T-helper 1 cell treated with Interleukin-12 subunit alpha and Interleukin-12 subunit beta and Interleukin-4 antibody, amounts not matched to agents 30 ng/mL and 1 ng/mL, for 36 hours (primary cell): Measurements from ENCODE around the gene C18orf32. TPM values are rescaled to one million over a fixed set of nuclear protein-coding genes. Genes with fewer than 3 reads are reported as not detected.
"Not testable (repeated sequence)": the region's sequence is repeated elsewhere in the genome, so short reads cannot be mapped to it uniquely, and the experiment has no call there.

ENCODE experiments used
- intact Hi-C: fragments of 100-400 bp; cut with micrococcal nuclease; formaldehyde crosslinking; loops from one replicate; pipeline ENCODE4 v1.15.1; 2024
- total RNA-seq: library from RNA; stranded (reverse); gene quantifications from 2 replicates; pipeline ENCODE4 v1.2.3, GENCODE V29; 2022

Gene C18orf32
- total RNA-seq, 1 donor from 2014 or later = 30.2 TPM

DNA sequence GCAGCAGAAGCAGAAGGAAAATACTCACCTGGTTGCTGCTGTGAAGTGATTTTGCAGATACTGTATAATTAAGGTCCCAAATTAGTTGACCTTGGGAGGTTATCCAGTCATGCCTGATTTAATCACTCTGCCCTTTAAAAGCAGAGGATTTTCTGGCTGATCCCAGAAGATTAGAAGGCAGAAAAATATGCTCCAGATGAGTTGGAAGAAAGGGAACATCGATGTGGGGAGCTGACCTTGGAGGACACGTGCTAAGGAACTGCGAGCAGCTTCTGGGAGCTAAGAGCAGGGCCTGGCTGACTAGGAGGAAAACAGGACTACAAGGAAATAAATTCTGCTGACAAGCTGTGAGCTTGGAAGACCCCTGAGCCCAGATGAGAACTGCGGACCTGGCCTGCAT is 13.3 kb downstream of the C18orf32 start:
- intact Hi-C loops = no loop called here

DNA sequence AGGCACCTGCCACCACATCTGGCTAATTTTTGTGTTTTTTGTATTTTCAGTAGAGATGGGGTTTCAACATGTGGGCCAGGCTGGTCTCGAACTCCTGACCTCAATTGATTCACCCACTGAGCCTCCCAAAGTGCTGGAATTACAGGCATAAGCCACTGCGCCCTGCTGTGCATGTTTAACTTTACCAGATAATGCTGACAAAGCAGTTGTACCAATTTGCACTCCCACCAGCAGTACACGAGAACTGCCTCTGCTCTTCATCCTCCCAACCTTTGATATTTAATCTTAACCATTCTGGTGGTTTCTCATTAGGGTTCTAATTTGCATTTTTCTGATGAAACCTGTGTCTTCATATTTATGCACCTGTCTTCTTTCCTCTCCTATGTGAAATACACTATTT is 14.6 kb downstream of the C18orf32 start:
- intact Hi-C loops = no loop called here

DNA sequence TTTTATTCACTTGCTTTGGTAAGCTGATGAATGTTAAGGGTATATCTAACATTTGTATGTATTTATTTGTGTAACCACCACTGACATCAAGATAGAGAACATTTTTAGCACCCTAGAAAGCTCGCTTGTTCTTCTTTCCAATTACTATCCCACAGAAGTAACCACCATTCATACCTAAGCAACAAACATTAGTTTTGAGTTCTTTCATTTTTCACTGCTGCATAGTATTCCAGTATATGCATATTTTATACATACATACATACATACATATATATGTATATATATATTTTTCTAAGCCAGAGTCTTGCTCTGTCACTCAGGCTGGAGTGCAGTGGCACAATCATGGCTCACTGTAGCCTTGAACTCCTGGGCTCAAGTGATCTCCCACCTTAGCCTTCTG is 15.5 kb downstream of the C18orf32 start:
- intact Hi-C loops = no loop called here

DNA sequence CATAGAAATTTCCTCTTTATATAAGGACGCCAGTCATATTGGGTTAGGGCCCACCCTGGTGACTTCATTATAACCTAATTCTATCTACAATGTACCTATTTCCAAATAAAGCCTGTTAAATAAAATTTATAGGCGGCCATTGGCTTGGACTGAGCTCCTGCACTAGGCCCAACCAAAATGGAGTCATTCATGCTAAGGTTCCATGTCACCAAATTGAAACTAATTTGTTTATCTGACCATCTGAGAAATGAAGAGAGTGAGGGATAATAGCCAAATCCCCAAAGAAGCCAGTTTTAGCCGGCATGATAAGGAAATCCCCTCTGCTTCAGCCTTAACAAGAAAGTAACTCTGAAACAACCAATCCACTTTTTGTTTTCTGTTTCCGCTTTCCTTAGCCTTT is 19.4 kb downstream of the C18orf32 start:
- intact Hi-C loops = no loop called here

DNA sequence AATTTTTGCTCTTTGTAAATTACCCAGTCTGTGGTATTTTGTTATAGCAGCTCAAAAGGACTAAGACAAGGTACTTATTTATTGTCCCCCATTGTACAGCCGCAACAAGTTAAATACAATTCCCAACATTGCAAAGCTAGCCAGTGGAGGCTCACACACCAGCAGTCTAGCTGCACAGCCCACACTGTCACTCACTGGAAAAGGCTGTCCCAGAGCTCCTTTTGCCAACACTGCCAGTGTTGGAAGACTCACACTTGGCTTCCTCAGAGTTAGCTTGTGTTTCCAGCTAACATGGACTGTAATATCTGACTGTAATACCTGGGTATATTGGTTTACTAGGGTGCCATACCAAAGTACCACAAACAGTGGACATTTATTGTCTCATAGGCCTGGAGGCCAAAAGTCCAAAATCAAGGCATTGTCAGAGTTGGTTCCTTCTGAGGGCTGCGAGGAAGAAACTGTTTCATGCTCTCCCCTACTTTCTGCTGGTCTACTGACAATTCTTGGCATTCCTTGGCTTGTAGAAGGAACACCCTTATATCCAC is 19.9 kb downstream of the C18orf32 start:
- intact Hi-C loops = no loop called here

DNA sequence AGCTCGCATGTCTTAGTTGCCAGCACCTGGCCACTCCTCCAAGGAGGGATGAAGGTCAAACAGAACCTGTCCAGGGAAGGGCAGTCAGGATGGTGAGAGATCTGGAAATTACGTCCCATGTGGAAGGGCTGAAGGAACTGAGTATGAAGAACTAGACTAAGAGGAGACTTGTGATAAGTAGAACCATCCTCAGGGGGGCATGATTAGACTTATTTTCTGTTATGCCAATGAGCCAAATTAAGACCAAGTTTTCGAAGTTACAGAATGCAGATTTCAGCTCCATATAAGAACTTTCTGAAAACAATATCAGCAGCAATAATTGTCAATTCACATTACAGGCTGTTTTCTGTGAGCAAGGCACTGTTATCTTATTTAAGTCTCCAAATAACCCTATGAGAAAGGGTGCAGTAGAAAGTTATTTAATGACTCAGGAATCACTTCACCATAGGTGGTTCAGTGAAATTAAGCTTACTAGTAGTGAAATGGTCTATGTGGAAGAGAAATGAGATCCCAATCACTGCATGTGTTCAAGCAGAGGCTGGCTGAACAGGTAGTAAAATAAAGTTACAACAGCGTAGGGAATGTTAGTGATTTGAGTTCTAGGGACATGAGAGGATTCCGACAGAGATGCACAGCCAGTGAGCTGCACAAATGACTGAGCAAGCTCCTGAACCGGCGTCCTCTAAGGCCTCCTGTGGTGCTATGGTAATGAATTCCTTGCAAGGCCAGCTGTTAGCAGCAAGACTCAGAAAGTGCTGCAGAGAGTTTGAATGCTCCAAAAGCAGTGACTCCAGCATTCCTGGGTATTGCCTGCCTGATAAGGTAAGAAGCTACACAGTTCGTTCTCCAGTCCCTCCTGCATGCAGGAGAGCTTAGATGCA is 22.1 kb downstream of the C18orf32 start:
- intact Hi-C loops = no loop called here

DNA sequence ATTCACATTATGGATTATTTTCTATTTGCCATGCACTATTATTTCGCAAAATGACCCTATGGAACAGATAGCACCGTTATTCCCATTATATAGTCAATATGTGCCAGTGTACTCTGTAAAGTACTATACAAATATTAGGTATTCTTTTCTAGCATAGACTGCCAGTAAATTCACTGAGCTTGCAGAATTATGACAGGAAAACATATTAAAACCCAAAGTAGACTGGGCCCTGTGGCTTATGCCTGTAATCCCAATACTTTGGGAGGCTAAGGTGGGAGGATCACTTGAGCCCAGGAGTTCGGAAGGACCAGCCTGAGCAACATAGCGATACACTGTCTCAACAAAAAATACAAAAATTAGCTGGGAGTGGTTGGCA is 25.4 kb downstream of the C18orf32 start:
- intact Hi-C loops = loop anchor here (2.0 kb wide), 1 partner anchor 923 kb away; the partner anchor contains the start of gene CTIF

DNA sequence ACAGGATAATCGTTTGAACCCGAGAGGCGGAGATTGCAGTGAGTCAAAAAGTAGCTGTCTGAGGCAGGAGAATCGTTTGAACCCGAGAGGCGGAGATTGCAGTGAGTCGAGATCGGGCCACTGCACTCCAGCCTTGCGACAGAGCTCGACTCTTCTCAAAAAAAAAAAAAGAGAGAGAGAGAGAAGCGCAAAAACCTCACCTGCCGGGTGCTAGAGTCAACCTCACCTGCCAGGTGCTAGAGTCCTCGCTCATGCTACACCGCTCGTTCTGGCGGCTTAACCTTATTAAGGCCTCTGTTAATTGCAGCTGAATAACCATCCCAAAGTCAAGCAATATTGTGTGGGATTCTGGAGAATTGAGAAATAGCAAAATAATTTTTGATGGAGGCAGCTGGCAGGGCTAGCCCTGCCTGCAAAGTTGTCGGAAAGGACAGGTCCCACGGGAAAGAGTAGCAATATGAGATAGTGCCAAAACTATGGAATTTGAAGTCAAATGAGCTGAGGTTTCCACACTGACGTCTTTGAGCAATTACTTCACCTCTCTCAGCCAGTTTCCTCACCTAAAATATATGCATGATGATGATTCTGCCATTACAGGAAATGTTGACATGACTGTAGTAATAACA is 25.9 kb downstream of the C18orf32 start:
- intact Hi-C loops = loop anchor here (1.0 to 2.0 kb wide), 6 partner anchors 26 to 922 kb away; partner anchors contain the start of genes C18orf32, CTIF, CXXC1 and RPL17

DNA sequence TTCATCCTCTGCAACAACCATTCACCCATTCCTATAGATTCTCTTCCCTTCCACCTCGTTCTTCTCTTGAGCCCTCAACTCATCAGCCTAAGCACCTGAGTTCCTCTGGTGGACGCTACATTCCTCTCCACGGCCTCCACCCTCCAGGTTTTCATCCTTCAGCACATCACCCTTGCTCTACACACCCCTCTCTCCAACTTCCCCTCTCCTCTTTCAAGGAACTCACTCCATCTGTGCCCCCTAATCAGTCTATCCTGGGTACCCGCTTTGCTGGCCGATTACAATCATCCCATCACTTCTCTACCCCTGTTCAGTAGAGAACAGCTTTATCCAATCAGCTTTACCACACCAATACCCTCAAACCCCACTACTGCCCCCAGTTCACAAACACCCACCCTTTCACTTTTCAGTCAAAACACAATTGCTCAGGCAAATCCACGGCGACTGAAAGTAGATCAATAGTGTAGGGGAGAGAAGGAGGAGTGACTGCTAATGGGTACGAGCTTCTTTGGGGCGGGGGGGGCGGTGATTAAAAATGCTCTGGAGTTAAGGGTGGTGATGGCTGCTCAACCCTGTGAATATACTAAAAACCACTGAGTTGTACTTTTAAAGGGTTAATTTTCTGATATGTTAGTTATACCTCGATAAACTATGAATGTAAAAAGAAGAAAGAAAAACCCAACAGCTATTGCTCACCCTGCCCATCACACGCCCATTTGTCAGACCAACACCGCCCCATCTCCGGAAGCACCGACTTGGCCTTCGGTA is 27.4 kb downstream of the C18orf32 start:
- intact Hi-C loops = loop anchor here (1.0 to 2.0 kb wide), 6 partner anchors 28 to 921 kb away; partner anchors contain the start of genes C18orf32, CTIF, CXXC1 and RPL17

DNA sequence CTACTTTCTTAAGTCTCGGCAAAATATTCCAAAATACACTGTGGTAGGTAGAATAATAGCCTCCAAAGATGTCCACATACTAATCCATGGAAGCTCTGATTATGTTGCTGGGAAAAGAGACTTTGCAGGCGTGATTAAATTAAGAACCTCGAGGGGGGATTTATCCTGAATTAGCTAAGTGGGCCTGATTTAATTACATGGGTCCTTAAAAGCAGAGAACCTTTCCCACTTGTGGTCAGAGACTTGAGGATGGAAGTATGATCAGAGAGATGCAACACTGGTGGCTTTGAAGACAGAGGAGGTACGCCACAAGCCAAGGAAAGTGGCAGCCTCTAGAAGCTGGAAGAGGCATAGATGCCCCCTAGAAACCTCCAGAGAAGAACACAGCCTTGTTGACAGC is 29.4 kb downstream of the C18orf32 start:
- intact Hi-C loops = loop anchor here (1.0 kb wide), 1 partner anchor 9 kb away; no protein-coding TSS in a partner anchor

DNA sequence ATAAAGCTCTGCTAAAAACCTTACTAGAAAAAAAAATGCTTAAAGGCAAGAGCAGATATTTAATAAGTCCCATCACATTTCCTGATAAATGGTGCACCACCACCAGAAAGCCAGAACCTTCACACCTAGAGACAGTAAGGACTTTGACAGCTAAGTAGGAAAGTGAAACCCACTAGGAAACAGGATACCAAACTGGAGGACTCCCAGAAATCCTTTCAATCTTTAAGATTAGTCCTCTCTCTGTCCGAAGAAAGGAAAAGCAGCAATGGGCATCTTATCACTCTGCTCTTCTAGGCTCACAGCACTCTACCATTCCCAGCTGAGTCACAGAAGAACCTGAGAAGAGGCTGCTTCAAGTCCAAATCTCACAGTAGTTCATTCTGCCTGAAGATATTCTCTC is 30.2 kb downstream of the C18orf32 start:
- intact Hi-C loops = loop anchor here (1.0 kb wide), 1 partner anchor 8 kb away; no protein-coding TSS in a partner anchor

DNA sequence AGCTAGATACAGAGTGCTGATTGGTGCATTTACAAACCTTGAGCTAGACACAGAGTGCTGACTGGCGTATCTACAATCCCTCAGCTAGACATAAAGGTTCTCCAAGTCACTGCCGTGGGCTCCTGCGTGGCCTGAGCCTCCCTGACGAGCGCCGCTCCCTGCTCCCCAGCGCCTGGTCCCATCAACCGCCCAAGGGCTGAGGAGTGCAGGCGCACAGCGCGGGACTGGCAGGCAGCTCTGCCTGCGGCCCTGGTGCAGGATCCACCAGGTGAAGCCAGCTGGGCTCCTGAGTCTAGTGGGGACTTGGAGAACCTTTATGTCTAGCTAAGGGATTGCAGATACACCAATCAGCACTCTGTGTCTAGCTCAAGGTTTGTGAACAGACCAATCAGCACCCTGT is 34.5 kb downstream of the C18orf32 start:
- intact Hi-C loops = not testable (repeated sequence)

DNA sequence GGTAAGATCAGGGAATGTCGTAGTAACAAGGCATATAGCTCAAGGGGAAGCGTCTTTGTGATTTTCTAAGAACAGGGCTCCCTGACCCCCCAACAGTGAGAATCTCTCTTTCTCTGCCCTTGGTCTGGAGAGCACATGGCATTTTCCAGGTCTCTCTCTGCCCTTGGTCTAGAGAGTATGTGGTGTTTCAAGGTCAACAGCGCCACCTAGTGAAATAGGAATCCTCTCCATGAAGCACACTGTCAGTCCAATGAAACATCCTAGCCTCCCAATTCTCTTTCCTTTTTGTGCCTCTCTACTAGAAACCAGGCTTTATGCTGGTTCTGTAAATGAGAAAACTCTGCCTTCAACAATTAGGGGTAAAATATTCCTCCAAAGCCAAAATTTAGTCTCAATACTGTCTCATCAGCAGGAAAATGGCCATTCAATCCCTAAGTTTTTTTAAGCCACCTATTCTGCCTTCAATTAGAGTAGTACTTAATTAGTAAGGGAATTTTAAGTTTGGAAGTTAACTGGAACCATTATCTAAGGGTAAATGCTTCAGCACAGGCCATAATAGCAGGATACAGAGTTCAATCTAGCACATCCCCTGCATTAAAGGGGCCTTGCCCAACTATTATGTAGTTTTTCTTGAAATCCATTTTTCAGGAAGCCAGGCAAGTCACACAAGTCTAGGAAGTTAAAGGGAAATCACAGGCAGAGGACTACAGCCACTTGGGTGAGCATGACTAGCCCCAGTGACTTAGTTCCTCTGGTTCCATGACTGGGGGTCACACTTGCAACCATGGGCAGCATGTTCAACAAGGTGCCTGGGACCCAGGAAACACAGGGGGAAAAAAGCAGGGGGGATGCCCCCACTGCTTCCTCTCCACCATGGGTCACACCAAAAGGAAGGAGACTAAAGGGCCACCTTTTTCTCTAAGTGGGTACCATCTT is 39.0 kb downstream of the C18orf32 start:
- intact Hi-C loops = loop anchor here (1.0 to 10.0 kb wide), 6 partner anchors 9 to 773 kb away; no protein-coding TSS in a partner anchor

DNA sequence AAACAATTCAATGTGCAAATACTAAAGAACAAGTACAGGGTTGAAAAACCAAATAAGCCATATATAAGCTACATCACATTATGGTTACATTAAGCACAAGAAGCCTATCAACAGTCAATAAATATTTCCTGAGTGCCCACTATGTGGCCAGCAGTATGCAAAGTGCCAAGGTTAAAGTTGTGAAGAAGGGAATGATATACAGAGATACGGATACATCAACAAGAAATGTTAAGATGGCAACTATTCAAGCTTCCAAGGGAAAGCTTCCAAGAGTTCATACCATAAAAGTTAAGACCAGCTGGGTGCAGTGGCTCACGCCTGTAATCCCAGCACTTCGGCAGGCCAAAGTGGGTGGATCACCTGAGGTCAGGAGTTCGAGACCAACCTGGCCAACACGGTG is 40.6 kb downstream of the C18orf32 start:
- intact Hi-C loops = loop anchor here (2.0 to 10.0 kb wide), 2 partner anchors 196 to 272 kb away; no protein-coding TSS in a partner anchor

DNA sequence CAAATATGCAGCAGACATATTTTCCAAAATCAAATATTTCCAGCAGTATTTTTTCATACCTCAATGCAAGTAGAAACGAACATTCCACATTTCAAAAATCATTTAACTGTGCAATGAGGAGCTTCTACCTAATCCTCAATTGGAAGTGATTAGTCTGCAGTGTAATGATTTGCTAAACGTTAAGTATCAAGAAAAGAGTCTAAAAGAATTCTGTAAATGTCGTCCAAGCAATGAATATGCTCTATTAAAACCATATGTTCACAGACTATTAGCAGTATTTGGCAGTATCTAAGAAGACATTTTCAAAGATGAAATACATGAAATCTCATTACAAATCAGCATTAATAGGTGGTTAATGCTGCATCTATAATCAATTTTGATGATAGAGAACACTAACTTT is 42.5 kb downstream of the C18orf32 start:
- intact Hi-C loops = loop anchor here (10.0 kb wide), 1 partner anchor 270 kb away; no protein-coding TSS in a partner anchor

DNA sequence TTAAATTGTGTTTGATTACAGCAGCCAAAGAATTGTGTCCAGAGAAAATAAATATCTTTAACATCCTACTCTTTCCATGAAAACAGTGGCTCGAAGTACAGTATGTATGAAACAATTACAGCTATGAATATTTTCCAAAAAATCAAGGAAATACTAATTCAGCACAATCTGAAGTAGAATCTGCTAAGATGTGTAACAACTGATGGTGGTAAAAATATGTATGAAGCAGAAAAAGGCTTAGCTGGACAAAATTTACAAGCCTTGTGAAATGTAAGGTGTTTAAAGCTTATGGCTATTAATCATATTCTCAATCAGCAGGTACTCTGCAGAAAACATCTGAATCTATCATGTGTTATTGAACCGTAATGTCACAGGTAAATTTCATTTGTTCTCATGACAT is 43.2 kb downstream of the C18orf32 start:
- intact Hi-C loops = loop anchor here (10.0 kb wide), 1 partner anchor 269 kb away; no protein-coding TSS in a partner anchor

DNA sequence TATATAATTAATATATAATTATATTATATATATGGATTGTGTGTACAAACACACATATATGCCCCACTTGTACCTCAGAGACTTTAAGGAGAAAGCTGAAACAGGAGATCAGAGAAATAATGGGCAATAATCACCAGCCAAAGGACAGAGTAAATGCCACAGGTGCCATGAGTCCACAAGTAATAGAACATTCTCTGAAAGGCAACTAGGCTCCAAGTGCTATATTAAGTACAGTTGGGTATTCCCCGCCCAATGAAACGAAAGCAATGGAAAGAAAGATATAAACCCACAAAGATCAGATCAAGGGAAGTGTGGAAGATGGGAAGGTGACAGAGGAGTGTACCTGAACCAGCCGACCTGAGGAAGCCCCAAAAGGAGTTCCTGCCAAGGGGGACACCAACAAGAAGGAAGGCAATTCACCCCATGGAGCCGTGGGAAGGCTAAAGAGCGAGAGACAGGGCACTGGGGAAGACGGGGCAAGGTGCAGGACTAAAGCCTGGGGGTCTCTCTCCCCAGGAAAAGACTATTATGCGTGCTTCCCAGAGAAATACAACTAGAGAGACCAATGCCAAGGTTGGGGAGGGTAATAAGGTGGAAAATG is 45.6 kb downstream of the C18orf32 start:
- intact Hi-C loops = loop anchor here (10.0 kb wide), 1 partner anchor 267 kb away; no protein-coding TSS in a partner anchor

DNA sequence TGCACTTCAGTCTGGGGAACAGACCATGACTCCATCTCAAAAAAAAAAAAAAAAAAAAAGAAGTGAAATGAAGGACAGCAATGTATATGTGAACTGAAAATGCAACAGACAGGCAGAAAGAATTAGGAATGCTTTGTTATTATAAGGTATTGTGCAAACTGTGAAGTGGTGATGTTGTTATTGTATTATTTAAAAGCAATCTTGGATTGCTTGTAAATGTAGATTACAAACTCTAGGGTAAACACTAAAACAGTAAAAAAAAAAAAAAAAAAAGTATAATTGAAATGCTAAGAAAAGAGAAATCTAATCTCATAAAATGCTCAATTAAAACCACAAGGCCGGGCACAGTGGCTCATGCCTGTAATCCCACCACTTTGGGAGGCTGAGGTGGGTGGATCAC is 51.9 kb downstream of the C18orf32 start:
- intact Hi-C loops = no loop called here

DNA sequence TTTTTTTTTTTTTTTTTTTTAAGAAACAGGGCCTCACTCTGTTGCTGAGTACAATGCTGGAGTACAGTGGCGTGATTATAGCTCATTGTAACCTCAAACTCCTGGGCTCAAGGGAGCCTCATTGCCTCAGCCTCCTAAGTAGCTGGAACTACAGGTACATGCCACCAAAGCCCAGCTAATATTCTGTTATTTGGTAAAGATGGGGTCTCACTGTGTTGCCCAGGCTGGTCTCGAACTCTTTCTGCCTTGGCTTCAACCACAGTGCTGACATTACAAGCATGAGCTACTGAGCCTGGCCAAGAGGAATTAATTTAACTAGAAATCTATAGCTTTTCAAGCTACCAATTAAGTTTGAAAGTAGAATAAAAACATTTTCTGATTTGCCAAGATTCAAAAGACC is 54.4 kb downstream of the C18orf32 start:
- intact Hi-C loops = no loop called here
